Muscle of arm (tissue), 12 donors: ENCODE data around the gene GAS7. TPM values are rescaled to one million over a fixed set of nuclear protein-coding genes. Genes with fewer than 3 reads are reported as not detected.
A peak's percentile ranks its signal among the peaks of the same experiment; 100 is the strongest.

Experiments used
- DNase-seq: peaks from one replicate; pipeline ENCODE4 v3.0.0-alpha.2; 2013
- polyA plus RNA-seq, 12 donors: library from polyadenylated mRNA; unstranded; fragments of 120-200 nt; gene quantifications; one replicate each; pipeline ENCODE4 v1.2.1, GENCODE V29; 2013; ENCODE audit not compliant: insufficient read length in 12 of 12

Gene GAS7
- polyA plus RNA-seq, 12 donors: 49.1 to 97.0 (median 61.1) TPM; not detected in 1

DNA sequence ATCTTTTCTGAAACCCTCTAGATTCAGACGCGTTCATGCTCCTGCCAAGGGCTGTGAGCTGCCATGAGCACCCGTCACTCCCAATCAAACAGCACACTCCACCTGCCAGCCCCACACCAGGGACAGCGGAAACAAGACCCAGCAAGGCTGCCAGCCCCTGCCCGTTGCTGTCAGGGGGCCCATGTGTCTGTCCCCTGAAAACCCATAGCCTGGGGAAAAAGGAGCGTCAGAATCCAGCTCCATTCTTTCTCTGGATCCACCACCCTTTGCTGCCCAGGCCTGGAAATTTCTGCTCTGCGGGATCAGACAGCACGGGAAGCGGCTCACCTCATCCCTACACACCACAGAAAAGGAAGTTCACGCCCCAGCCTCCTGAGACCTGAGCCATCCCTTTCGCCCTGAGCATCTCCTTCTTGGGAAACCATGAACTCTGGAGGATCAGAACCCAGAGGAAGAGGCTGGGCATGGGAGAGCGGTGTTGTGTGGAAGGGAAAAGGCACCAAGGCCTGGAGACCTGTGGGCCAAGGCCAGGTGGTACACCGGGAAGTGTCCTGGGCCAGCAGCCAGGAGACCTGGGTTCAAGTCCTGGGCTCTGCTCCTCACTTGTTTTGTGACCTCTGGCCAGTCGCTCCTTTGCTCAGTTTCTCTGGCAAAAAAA is 241.8 kb downstream of the GAS7 start:
- no peak for DNase-seq

GRCh38 chr17:9953492-9953891 is 244.9 kb downstream of the GAS7 start:
- no peak for DNase-seq

- no peak for DNase-seq
Observed at GRCh38 chr17:9951803-9952202, 246.6 kb downstream of the GAS7 start.

DNA sequence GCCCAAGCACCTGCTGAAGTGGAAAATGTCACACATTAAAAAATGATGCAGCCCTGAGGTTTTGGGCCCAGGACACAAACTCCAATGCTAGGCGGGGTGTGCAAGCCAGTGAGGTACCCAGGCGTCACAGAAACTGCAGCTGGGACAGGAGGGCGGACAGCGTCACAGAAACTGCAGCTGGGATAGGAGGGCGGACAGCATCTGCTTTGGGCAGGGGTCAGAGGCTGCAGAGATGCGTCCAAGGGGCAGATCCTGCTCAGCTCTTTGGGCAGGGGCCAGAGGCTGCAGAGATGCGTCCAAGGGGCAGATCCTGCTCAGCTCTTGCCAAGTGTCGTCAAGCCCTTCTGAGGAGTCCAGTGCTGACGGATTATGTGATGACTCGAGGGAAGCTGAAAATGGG is 249.5 kb downstream of the GAS7 start:
- DNase-seq: no peak

DNA sequence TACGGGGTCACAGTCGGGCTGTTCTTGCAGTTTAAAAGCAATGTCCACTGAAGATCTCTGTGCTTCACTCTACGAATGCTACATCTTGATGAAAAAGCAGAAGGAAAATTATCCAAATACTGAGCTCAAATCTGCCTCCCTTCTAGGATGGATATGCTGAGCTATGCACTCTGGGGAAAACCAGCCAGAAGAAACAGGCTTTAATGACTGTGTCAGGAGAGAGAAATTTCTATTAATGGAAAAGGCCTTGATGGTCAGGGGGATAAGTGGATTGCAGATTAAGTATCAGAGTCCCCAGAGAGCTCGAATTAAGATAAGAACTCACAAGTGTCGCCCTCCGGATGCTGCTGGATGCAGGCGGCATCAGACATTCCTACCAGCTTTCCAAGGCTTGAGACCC is 253.7 kb downstream of the GAS7 start:
- DNase-seq: no peak

DNA sequence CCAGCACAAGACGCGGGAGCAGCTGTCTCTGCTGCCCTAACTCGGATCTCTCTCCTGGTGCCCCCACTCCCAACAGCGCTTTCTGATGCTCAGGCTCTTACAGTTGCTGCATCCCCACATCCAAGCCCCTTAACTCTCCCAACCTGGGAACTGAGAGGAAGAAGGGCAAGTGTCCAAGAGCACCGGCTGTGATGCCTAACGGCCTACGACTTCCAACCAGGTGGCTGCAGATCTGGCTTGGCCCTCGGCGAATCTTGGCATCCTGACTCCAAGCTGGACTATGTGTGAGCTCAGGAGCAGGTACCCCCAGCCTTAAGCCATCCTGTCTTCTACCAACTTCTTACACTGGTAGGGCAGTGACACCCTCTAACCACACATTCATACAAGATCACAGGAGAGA is 255.1 kb downstream of the GAS7 start:
- DNase-seq: no peak

DNA sequence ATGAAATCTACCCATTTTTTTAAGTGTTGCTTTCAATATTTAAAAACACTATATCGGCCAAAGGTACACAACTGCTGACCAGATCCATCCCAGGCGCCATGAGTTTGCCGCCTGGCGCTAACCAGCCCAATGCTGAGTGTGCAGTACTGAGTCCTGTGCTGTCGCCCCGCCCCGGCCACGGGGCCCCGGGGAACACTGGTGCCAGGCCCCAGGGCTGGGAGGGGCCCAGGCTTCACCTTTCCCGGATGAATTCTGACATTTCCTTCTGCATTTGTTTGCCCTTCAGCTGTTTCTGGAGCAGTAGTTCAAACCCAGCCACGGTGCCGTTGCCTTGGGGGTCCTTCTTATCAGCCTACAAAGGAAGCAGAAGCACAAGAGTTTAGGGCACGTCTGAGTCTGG is 255.5 kb downstream of the GAS7 start:
- DNase-seq: no peak

GRCh38 chr17:9941305-9941704 is 257.1 kb downstream of the GAS7 start:
- DNase-seq: no peak

GRCh38 chr17:9940841-9941240 is 257.6 kb downstream of the GAS7 start:
- no peak for DNase-seq

GRCh38 chr17:9938764-9939163 is 259.6 kb downstream of the GAS7 start:
- no peak for DNase-seq

DNA sequence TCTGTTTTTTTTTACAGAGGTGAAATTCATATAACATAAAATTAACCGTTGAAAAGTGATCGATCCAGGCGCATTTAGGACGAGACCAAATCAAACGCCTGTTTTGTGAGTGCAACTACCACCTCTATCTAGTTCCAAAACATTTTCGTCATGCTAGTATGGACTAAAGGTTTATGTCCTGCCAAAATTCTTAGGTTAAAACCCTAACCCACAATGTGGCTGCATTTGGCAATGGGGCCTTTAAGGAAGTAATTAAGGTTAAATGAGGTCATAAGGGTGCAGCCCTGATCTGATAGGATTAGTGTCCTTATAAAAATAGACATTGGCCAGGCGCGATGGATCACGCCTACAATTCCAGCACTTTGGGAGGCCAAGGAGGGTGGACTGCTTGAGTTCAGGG is 260.5 kb downstream of the GAS7 start:
- DNase-seq: no peak

GRCh38 chr17:9937241-9937761 is 261.1 kb downstream of the GAS7 start:
- DNase-seq: peak; percentile 71

- no peak for DNase-seq
Observed at GRCh38 chr17:9936095-9936494, 262.3 kb downstream of the GAS7 start.

- no peak for DNase-seq
Observed at GRCh38 chr17:9935408-9935807, 263.0 kb downstream of the GAS7 start.

GRCh38 chr17:9934331-9934730 is 264.1 kb downstream of the GAS7 start:
- DNase-seq: no peak

GRCh38 chr17:9932491-9932890 is 265.9 kb downstream of the GAS7 start:
- DNase-seq: no peak

GRCh38 chr17:9931144-9931741 is 267.2 kb downstream of the GAS7 start:
- peak; percentile 49 for DNase-seq

- no peak for DNase-seq
Observed at GRCh38 chr17:9929871-9930270, 268.5 kb downstream of the GAS7 start.

DNA sequence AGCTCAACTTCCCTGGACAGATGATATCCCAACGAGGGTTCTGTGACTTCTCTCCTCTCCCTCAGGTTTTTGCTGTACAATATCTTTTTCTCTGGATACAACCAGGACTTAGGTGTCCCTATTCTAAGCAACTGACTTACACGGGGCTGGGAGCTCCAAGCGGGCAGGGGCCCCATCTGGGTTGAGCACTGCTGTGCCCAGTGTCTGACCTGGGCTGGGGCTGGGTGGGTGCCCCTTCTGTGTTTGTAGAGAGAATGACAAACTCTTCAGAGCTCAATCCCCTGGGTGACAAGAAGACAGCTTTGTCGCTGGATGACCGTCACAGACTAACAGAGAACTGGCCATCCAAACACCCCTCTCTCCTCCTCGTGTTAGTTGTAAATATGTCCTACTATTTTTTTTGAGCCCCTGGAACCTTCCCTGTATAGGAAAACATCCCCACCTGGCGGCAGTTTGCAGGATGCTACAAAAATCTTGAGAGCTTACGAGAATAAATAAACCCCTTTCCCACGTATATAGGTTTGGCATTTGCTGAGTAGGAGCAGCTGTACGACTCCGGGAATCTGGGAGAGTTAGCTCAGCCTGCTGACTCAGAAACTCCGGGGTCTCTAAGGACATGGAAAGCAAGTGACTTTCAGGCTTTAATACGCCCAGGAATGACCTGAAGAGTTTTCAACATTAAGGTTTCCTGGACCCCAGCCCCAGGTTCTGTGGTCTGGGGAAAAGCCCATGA is 269.6 kb downstream of the GAS7 start:
- peak; percentile 84 for DNase-seq

DNA sequence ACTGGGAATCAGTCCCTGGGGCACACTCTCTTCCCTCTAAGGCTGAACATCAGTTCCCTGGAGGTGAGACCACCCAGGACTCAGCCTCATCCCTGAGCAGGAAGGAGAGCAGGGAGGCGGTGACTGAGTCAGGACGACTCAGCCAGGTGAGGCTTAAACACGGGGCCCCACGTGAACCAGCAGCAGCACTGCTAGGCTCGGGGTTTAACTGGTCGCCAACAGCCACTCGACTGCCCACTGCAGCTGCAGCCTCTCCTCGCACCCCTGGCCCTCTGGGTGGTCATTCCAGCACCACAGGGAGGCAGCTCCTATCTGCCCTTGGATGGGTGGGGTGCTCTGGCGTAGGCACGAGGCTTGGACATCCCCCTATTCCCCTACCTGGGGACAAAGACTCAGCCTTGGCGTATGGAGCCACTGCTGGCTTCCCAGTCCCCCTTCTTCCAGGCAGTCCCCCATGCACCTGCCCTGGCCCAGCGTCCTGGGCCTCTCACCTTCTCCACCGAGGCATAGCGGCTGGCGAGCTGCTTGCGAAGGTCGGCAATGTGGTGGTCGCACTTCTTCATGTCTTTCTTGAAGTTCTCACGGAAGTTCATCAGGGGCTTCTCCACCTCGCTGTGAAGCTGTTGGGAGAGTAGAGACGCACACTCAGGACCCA is 272.1 kb downstream of the GAS7 start:
- no peak for DNase-seq

DNA sequence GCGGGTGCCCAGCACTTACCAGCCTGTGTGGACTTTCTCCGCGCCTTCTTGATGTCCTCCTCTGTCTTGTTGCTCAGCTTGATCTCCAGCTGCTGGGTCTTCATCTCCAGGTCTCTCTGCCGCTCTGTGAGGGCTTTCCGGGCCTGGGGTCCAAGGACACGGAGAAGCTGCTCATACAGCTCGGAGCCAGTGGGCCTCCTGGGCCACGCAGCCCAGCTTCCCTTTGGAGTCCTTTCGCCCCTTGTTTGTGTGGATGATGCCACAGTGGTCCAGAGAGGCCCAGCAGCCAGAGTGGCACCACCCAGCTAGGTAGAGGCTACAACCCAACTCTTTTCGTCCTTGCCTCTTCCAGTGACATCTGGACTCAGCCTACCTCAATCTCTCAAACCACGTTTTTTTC is 272.9 kb downstream of the GAS7 start:
- DNase-seq: no peak

- DNase-seq: peak; percentile 75
Observed at GRCh38 chr17:9924735-9925191, 273.6 kb downstream of the GAS7 start.
